GM21737 (cell line): ENCODE data around the gene DST.
A peak's percentile ranks its signal among the peaks of the same experiment; 100 is the strongest.

ENCODE experiments used
- ATAC-seq: cut with Tn5 transposase; IDR thresholded peaks from one replicate; pipeline ENCODE4 v1.9.1; 2021; ENCODE audit warnings: mild to moderate bottlenecking, moderate library complexity; ENCODE audit not compliant: unreplicated experiment

DST gene

DNA sequence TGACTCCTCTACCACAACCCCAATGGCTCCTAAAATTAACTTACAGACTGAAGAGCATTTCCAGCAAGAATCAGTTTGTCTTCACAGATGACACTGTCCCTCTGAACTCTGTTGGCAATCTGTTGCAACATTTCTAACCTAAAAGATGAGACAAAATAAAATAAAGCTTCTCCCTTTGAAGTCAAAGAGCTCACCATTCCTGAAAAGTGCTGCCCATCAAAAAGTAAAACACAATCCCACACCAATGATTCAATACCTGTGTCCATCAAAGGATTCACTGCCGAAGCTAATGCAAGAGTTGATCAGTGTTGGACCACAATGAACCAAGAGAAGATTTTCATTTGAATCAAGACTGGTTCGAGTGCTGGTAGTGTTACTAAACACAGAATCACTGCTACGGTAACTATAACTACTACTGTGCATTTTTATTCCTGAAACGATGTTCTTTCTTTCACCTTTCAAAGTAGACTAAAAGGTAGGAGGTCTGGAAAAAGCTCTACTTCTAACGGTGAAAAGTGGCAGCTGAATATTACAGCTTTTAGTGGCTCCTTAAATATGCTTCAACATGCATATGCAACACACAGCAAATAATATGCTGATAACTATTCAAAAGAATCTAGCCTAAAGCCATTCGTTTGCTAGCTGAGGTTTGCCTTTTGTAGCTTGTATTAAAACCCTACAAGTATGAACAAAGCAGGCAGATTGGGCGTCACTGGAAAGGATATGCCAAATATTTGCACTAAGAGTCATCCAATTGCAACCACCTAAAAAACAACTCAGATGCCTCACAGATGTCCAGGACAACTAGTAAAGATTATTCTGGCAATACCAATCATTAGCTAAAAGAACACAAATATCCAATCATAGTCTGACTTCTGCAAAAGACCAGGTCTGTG lies at the start of gene DST:
Gene DST, minus strand, starts transcription at position 524 of the 896 bp plus-strand sequence.
- no peak for ATAC-seq

DNA sequence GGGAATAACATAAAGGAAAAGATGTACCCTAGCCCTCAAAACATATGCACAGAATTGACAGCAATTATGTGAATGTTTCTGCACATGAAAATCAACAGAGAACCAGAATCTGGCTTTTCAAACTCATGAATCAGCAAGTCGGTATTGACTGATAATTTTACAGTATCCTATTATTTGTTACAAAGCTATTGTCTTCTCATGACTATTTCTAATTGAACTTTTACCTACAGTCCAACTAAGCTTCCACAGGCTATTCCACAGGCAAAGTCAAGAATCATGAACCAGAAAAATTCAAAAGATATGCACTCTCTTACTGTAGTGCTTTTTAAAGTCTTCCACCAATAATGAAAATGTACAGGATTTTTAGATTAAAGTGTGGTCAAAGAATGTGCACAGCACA lies 49.1 kb upstream of the DST start:
- ATAC-seq: no peak

DNA sequence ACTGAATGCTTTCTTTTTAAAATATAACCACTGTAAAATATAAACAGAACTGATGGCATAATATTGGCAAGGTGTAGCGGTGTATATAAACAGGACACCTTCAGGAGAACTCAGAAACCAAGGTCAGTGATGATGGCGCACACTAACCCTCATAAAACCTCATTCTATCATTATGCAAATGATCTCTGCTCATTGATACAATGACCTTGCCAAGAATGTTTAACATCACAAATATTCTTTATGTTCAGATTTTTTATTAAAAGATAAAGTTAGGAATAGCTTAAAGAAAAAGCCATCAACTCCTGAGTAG lies 48.6 kb upstream of the DST start:
- no peak for ATAC-seq

GRCh38 chr6:56690519-56691285 lies 48.0 kb upstream of the DST start:
- ATAC-seq: no peak

- no peak for ATAC-seq
Observed at GRCh38 chr6:56689663-56690062, 47.0 kb upstream of the DST start.

- peak; percentile 85 for ATAC-seq
Observed at GRCh38 chr6:56689114-56689513, 46.4 kb upstream of the DST start.

DNA sequence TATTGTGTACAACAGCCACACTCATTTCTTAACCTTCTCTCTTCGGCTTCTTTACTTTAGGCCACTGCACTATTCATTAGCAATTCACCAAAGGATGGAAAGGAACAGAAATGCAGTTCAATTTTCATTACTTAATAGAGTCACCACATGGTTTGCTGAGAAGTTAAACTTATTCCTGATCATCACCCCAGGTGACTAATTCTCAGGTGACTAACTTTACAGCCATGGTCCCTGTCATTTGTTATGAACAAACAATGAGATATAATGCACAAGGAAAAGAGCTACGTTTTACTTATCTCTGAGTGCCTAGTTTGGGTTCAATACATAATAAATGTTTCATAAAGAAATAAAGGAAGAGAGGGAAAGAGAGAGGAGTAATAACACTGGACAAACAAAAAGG lies 45.8 kb upstream of the DST start:
- ATAC-seq: no peak

DNA sequence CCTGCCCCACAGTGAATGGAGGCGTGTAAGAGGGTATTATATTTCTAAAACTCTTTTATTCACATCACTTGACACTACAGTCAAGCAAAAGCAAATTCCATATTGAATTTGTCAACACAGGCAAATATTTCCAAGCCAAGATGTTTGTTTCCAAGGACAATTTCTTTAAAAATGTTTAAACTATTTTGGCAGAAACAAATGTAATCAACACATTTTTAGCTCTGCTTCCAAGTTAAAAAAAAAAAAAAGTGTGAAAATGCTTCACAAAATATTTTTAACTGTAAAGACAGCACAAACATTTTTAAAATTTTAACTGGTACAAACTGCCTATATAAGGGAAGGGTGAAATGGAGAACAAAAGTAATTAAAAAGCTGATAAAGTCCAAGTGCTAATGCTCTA lies 44.9 kb upstream of the DST start:
- ATAC-seq: no peak

DNA sequence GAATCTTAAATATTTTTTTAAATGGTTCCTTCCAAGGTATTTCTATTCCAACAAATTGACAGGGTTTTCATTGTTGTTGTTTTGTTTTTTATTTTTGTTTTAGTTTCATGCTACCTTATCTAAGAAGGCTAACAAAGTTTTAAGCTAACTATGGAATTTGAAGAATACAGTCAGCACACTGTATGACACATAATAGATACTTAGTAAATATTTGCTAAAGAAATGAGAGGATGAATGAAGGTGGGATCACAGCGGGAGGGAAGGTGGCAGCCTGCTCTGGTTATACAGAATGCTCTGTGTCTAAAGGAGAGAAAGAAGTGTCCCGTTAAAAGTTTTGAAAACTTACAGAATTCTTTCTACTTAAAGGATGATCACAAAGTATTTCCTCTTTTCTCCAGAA lies 43.7 kb upstream of the DST start:
- ATAC-seq: no peak

GRCh38 chr6:56685994-56686393 lies 43.3 kb upstream of the DST start:
- no peak for ATAC-seq

- no peak for ATAC-seq
Observed at GRCh38 chr6:56685102-56685733, 42.5 kb upstream of the DST start.

DNA sequence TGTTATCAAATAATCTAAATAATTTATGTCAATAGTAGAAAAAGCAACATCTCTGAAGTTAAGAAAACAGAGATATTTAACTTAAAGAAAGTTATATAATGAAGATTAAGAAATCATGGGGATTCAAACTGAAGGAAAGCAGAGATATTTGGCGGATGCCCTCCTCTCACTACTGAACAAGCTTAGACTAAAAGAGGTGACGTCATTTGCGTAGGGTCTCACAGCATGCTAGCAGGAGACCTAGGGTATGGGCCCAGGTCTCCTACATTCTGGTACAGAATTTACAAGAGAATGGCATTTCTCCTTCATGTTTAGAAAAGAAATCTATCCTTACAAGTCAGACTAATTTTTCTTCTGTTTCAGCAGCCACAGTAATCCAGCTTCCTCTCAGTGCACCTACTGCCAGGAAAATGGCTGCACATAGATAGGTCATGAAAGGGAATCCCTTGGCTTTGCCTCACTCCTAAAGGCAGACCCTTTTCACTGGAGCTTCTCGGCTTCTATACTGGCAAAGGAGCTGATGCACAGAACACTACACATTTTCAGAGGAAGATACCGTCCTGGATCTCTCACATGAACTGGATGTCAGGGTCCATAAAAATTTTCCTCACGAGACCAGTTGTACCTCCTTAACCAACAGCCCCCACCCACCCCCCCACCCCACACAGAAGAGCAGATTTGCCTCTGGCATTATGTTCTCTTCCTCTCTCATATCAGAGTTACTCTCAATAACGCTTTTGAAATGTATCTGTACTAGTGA lies 41.8 kb upstream of the DST start:
- ATAC-seq: no peak

GRCh38 chr6:56683882-56684281 lies 41.2 kb upstream of the DST start:
- ATAC-seq: no peak

DNA sequence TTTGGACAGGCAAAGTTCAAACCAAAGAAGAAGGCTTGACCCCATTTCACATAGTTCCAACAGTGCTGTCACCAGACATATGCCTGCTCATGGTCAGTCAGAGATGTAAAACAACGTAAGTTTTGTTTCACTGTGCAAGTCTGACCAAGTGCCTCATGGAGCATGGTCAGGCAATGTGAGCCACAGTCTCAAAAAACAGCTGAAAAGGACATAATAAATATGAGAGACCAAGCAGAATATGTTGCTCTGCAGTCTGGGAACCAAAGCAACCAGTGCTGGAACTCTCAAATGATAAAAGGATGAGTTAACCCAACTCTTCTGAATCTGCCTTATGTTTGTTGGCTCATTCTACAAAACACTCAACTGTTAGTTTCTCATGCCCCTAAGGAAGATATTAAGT lies 39.9 kb upstream of the DST start:
- no peak for ATAC-seq

- no peak for ATAC-seq
Observed at GRCh38 chr6:56677559-56677958, 34.9 kb upstream of the DST start.

GRCh38 chr6:56671651-56672461 lies 29.2 kb upstream of the DST start:
- ATAC-seq: no peak

DNA sequence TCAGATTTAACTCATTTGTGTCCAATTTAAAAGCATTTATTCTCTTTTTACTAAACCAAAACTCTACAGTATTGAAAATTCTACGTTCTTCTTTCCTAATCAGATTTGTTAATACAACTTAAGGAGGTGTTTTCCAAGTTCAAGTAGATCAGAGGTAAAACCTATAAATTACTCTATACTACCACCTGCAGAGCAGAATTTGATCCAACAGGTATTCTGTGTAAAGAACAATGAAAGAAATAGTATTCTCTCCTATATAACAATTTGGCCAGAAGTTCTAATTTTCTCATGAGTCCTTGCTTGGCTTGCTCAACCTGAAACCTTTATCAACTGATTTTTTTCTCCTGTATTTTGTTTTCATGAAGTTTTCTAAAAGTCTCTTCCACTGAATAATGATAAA lies 28.5 kb upstream of the DST start:
- no peak for ATAC-seq

- no peak for ATAC-seq
Observed at GRCh38 chr6:56669041-56669440, 26.4 kb upstream of the DST start.

DNA sequence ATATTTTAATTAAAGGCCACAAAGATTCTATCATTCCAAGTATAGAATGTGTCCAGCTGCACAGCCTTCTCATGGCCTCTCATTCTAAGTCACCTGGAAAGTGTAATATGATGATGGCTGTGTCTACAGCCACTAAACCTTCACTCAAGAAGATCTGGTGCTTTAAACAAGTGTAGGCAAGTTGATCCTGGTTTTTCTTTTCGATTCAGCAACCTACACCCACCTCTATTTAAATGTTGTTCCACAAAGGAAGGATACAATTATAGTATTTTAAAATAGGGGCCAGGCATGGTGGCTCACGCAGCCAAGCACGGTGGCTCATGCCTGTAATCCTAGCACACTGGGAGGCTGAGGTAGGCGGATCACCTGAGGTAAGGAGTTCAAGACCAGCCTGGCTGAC lies 25.5 kb upstream of the DST start:
- ATAC-seq: no peak

DNA sequence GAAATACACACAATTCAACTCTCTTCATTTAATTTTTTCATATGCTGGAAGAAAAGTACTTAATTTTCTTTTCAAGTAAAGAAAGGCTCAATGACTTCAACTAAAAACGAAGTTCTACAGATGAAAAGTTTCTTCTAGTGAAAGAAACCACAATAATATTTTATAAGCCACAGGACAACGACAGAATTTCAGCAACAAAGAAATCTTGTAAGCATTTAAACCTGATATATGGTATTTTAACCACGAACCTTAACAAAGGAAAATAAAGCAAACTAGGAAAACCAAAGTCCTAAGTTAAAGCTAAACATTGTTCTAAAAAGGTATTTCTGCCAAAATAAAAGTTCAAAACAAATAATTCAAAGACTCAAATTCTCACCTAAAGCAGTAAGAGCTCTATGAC lies 24.6 kb upstream of the DST start:
- ATAC-seq: no peak
